Ramos (cell line): ENCODE measurements around the gene APOD.

Experiments
- in situ Hi-C: fragments of 300-500 bp; cut with MboI; formaldehyde crosslinking; loops from one replicate; pipeline ENCODE4 v1.14.3; 2022; ENCODE audit warnings: low sequenced_read_pairs; ENCODE audit not compliant: unreplicated experiment

Gene APOD

GRCh38 chr3:195540027-195540426 is 43.7 kb downstream of the APOD start:
- in situ Hi-C loops, result loop anchor here (5.0 to 25.0 kb wide), 2 partner anchors 383 to 1453 kb away; no protein-coding TSS in a partner anchor

- in situ Hi-C loops, result loop anchor here (25.0 kb wide), 1 partner anchor 1452 kb away; no protein-coding TSS in a partner anchor
Observed at GRCh38 chr3:195539479-195539878, 44.3 kb downstream of the APOD start.

GRCh38 chr3:195537995-195538394 is 45.7 kb downstream of the APOD start:
- in situ Hi-C loops, result loop anchor here (25.0 kb wide), 1 partner anchor 1451 kb away; no protein-coding TSS in a partner anchor

- in situ Hi-C loops, result loop anchor here (25.0 kb wide), 1 partner anchor 1448 kb away; no protein-coding TSS in a partner anchor
Observed at GRCh38 chr3:195535293-195535692, 48.4 kb downstream of the APOD start.

GRCh38 chr3:195532834-195533233 is 50.9 kb downstream of the APOD start:
- in situ Hi-C loops, result loop anchor here (25.0 kb wide), 1 partner anchor 1446 kb away; no protein-coding TSS in a partner anchor

- in situ Hi-C loops, result loop anchor here (25.0 kb wide), 1 partner anchor 1445 kb away; no protein-coding TSS in a partner anchor
Observed at GRCh38 chr3:195532345-195532744, 51.4 kb downstream of the APOD start.

- in situ Hi-C loops, result loop anchor here (25.0 kb wide), 1 partner anchor 1444 kb away; no protein-coding TSS in a partner anchor
Observed at GRCh38 chr3:195531683-195532082, 52.1 kb downstream of the APOD start.

GRCh38 chr3:195526492-195526891 is 57.2 kb downstream of the APOD start:
- in situ Hi-C loops, result loop anchor here (10.0 to 25.0 kb wide), 2 partner anchors 852 to 1439 kb away; partner anchors contain the start of gene LSG1

- in situ Hi-C loops, result loop anchor here (5.0 to 25.0 kb wide), 3 partner anchors 252 to 850 kb away; partner anchors contain the start of genes LSG1 and XXYLT1
Observed at GRCh38 chr3:195524171-195524896, 59.4 kb downstream of the APOD start.

GRCh38 chr3:195522254-195523023 is 61.3 kb downstream of the APOD start:
- in situ Hi-C loops, result loop anchor here (5.0 to 25.0 kb wide), 3 partner anchors 250 to 848 kb away; partner anchors contain the start of genes LSG1 and XXYLT1
